DMS 273 treated with DMSO at 0.1 percent for 48 hours (cell line): ENCODE measurements around the gene SEMA5A.

Source experiments
- DNase-seq: peaks from one replicate; lab custom pipeline; 2025; lab: John Stamatoyannopoulos, UW

Gene SEMA5A

DNA sequence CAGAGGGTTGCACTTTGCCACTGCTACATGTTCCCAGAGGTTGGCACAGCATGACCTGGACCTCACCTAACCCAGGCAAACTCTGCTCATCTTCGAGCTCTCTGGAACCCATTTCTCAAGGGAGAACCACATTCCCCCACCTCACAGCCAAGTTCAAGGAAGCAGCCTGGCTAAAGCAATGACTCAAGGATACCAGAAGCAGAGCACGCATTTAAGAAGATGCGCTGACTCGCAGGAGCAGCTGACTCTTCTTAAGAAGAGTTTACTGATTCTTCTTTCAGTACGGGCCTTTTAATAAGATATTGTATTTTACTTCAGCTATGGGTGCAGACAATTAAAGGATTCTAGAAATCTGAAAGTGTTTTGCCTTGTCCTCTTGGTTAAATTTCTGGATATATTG, 4.1 kb upstream of the SEMA5A start:
- DNase-seq, result no peak

DNA sequence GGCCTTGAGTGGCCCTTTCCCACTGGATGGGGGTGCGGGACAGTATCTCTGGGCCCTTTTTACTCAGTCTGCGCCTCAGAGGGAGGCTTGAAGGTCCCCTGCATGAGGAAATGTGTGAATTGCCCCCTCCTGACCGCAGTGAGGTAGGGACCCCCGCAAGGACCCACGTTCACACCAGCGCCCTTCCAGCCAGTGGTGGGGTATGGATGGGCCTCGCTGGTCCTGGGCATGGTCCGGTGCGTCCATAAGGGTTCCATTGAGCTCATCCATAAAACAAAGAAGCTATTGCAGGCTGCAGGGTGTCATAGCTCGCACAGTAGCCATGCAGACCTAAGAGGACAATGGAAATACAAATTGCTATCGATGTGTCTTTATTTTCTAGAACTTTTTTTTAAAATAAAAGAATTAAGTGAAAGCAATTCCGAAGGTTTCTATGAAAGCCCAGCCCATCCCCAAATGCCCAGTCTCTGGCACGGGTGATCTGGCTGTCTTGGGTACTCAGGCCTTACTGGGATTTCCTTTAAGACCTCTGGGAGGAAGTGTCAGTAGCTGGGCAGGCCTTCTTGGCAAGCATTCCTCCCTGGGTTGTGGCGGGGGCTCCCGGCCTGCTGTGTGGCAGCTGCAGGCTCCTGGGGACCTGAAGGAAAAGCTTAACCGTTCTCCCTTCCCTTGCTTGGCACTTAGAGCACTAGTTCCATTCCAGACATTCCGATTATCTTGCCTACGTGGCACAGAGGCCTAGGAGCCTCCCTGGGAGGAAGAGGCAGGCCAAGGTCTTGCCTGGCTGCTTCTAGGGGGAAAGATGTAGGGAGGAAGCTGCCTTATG, 1.5 kb upstream of the SEMA5A start:
- no peak for DNase-seq

DNA sequence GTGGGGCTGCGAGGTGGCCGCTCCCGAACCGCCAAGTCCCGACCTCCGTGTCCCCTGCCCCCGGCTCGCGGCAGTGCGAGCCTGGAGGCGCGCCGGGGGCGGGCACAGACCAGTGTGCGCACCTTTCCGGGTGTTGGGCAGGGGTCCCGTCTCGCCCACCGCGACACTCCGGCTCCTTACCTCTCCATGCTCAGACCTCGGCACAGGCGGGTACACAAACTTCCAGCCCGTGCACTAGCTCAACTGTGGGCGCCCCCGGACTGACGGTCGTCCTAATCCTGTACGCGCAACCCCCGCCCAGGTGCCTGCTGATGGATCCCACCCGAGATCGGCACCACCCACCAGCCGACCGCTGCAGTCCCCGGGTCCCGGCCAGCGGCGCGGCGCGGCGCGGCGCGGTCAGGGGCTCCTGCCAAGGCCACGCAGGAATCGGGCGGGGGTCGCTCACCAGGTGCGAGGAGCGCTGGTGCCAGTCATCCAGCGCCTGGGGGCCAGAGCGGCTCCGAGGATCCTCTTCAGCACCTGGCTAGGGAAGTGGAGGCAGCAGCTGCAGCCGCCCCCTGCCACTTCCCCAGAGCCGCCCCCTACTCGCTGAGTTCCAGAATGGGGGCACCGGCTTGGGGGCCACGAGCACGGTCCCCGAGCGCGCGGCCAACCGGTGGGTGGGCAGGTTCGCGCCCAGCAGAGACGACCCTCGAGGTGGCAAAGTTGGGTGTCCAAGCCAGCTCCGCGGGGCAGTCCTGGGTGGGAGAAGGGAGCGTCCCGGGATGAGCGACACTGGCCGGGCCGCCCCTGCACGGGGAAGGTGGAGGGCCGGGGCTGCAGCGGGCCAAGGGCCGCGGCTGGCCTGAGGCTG, 511 bp downstream of the SEMA5A start:
- no peak for DNase-seq

DNA sequence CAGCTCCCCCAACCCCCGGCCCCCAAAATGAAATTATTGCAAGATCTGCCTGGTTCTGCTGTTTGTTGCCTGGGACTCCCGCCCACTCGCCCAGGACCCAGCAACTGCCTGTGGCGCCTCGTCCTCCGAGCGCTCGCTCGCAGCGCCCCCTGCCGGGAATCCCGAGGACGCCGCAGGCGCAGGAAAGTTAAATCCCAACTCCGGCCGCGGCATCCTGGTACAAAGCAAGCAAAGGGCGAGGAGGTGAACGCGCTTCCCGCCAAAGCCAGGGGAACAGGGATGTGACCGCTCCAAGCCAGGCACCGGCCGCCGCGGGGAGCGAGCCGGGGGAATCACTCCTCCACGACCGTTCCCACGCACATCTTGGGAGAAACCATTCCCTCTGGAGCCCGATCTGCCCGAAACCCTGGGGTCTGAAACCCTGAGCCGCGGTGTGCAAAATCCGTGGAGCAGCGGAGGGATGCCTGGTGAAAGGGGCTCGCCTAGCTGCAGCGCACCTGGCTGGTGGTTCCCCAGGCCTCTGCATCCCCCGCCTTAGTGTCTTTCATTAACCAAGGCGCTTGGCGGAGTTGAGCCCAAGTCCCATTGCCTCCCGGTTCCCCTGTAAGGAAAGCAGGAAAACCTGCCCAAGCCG, 1.3 kb downstream of the SEMA5A start:
- peak; percentile 26 for DNase-seq

DNA sequence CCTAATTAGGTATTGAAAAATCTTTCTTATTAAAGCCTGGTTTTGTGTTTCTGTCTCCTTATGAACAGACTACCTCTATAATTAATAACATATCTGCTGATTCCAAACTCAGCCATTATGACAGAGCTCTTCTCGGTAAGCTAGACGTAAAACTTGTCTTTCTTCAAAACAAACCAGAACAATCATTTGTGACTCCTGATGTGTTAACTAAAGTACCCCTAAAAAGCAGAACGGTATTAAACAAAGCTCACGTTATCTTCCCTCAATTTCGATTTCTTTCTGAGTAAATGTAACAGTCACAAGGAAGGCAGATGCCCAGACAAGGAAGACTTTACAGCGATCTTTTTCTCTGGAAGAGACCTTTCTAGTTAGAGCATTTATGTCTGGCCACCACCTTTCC, 1.8 kb downstream of the SEMA5A start:
- no peak for DNase-seq

DNA sequence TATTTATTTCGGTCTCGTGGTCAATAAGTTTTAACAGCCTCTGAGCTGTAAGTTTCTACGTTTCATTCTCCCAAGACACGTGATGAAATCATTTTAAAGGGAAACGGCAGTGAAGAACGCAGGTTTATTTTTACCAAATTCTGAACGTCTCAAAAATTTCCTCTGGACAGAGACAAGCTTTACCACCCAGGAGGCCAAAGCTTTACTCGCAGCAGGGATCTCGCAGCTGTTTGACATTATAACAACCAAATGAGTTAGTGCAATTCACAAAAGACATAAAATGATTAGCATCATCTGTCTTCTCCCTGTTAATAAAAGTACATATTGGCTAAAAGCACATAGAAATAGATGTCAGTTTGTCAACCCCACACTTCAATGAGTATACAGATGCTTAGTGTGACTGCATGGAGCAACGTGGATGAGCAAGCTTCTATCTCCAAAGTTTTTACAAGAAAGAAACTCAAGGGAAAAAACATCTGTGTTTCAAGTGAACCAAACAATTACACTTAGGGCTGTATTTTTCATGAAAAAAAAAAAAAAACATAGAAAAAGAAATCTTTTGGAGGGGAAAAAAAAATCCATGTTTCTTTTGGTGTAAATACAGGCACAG, 2.5 kb downstream of the SEMA5A start:
- no peak for DNase-seq

DNA sequence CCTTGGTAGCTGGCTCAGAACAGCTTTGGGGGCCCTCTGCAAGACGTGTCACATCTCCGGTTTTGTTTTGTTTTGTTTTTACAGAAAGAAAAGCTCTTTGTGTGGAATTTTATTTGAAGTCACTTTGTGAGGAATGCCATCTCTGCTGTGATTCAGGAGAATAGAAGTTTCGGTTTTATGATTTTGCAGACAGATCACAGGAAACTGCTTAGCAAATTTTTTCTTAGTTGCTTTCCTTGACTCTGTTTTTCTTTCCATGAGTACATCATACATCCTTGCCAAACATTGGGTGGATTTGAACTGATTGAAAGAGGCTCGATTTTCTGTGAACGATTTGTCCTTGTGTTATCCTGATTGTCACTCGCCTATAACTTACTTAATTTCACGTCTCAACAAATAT, 5.1 kb downstream of the SEMA5A start:
- DNase-seq, result no peak

DNA sequence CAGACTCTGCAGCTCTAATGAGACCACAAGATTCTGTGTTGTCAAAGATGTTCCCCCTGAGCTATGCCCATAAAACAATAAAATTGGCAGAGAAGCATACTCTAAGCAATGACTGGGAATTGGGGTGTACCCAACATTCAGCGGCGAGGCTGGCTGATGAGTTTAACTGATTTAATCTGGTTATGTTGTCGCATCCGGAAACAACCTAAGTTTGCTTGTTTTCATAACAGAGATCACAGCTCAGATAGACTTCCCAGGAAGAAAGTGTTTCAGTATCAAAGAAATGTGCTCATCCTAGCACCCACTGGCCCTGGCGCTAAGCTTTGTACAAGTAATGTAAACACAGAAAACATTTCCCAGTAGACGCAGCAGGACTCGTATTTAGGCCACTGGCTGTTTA, 7.4 kb downstream of the SEMA5A start:
- no peak for DNase-seq

DNA sequence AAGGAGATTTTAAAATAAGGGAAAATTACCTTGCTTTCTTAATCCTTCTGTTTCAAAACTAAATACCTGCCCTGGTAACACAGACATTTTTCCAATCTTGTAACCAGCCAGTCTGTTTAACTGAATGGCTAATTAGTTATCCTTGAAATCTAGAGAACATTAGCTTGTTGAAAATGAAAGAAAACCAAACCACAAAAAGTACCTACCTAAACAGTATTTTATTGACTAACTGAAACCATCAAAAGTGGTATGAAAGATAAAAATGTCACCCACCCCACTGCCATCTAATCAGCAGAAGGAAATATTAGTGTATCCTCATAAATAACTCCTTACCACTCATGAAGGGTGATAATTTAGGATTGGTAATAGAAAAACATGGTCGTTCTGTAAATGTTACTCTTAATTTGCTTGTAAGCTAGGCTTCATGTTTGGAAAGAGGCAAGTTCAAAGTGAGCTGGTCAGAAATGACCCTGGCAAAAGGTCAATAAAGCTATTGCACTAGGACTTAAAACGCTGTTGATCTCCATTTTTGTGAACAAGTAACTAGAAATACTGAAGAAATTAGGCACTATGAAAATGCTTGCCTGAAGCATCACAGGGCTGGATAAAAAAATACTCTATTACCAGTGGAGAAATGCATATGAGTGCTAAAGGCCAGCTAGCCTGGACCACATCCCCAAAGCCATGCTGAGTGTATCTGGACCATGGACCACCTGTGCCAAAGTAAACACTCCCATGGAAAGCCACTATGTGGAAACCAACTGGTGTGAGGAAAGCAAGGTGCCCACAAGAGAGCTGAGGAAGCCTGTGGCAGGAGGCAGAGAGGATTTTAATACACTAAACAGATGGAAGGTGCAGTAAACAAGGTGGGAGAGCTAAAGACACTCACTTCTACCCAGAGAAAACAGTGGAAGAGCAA, 8.4 kb downstream of the SEMA5A start:
- DNase-seq, result no peak

DNA sequence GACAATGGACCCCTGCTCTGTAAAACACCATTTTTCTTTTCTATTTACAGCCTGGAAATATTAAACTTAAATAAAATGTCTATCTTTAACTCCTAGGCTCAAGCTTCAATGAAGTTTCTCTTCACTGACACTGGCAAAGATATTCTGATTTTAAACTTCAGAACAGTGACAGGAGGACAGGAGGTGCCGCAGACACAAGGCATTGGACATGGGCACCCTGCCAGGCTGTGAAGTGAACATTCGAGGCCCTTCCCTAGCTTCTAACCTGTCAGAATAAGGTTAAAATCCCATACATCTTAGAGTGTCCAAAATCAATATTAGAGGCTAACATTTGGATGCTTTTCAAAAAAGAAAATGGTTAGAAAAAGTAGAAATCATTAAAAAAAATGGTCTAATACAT, 9.2 kb downstream of the SEMA5A start:
- no peak for DNase-seq

DNA sequence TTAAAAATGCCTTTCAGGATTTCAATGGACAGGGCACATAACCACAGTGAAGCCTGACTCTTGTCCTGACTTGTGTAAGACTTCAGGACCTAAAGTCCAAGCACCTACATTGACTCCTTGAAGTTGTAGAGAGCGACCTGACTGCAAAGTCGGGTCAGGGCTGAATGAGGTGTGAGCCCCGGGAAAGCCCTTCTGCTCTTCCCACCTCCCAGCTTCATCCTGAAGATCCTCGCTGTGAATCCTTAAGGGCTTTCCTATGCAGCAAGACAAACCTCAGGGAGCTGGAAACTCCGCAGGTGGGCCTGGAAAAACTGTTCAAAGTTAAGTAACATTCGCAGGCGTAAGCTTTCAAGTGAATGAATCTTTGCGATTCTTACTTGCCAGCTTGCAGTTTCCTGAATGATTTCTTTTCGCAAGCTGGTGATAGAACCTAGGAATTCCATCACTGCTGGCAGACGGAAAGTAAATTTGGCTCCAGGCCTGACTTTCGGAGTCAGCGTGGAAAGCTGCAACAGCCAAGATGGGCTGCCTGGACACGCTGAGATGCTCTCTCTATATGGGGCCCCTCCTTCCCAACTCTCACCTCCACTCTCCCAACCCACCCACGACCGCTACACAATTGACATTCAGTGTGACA, 10.9 kb downstream of the SEMA5A start:
- no peak for DNase-seq

DNA sequence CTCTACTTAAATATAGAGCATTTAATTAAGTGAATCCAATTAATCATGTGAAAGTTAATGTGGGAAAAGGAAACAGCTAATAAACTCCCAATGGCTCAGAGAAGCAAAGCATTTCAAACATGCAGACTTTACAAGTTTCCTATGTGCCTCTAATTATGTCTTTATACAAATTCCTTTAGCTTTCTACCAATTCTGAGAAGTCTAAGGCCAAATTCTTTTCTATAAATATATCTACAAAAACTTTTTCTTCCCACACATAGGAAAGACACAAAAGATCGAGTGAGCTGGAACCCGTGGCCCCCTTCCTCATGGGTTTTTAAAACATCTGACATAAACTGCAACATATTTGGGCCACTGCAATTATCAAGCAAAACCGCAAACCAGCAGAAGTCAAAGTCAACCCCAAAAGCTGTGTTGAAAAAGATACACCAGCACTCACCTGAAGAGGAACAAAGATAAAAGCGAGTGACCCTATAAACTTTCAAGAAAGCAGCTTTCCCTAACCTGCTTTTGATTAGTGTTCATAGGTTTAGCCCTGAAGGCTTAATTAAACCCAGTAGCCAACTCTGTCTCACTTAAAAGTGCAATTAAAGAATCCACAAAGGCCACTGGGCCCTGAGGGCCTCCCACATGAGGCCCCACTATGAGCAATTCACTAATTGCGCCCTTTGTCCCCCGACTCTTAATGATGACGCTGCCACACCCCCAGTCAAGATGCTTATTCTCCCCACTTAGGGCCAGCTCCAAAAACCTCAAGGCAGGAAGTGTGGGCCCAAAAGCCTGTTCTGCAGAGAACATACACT, 12.1 kb downstream of the SEMA5A start:
- DNase-seq, result no peak

DNA sequence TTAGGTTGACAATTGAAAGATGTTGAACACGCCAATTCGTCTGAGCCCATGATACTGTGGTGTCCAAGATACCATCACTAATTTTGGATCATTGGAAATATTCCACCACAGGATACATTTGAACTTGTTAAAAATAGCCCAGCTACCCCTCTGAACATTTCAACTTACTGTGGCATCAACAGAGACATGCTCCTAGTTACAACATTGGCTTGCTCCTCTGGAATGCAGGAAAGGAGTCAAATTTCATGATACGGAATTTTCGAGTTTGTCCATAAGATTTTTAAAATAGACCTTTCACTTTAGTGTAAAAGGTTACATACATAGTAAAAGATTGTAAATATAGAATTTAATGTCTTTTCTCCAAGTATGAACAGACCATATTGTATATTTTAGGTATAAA, 12.8 kb downstream of the SEMA5A start:
- DNase-seq, result no peak

DNA sequence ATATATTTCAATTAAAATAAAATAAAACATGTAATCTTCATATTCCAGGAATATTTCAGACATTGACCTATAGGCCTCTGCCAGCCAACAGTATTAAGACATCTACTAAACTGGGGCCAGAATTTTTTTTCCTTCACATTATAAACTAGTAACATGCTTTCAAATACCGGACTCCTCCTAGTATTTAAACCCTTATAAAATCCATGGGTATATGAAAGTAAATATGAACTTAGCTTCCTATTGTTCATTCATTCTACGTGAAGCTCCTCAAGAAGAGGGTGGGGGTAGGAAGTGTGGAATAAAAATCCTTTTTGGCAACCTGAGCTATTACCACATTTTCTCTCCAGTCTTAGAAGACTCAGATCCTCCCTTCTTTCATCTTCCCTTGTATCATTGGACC, 16.4 kb downstream of the SEMA5A start:
- DNase-seq, result no peak

DNA sequence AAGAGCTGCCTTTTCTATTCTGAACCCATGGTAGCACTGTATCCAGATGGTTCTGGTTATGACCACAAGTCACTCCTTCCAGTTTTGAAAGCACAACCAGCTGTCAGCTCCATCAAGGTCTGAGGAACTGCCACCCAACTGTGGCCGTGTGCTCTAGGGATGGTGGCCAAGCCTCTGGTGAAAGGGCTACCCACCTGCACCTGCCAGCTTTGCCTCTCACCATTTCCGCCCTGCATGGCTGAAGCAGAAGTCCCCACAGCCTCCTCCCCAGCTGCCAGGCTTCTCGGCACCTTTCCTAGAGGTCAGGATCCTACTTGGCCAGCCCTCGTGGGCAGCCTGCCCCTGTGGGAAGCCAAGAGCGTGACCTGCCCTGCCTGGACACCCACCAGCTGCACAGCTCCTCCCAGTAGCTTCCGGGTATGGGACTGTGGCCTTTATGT, 16.8 kb downstream of the SEMA5A start:
- DNase-seq, result no peak

DNA sequence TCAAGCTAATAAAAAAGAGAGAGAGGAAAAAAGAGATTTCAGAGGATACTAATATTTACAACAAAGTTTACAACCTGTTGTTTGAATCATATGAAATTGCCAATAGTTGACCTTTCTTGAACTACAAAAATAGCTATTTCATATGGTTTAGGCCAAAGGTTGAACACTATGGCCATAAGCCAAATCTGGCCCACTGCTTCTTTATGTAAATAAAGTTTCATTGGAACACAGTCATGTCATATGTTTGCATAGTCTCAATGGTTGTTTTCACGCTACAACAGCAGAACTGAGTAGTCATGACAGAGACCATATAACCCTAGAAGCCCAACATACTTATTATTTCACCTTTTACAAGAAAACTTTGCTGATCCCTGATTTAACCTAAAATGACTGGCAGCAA, 20.9 kb downstream of the SEMA5A start:
- DNase-seq, result no peak

DNA sequence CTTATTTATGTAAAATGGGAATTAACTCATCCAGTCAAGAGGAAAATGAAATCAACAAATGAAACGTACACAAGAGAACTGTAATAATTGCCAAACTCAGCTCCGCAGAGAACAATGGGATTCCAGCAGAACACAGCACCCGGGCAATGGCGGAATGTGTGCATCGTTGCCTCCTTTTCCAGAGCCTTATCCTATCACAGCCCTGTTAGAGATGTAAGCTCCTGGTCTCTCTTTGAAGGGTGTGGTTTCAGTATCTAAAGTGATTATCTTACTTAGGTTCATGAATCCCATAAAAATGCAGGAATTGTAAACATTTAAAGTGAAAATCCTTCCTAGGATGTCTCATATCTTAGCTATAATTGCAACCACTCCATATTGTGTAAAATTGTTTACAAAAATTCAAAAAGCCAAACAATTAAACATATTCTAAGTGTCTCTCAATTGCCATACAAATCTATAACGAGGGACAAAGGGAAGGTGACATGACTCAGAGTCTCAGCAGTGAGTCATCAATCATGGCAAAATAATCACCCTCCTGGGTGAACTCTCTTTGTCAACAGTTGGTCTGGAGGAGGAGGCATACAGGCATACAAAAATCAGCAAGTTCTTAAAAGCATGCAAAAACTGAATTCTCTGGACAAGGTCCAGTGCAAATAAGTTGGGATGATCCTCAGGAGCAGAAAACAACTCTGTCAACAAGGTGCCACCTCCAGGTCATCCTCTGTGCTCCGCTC, 22.6 kb downstream of the SEMA5A start:
- DNase-seq, result no peak

DNA sequence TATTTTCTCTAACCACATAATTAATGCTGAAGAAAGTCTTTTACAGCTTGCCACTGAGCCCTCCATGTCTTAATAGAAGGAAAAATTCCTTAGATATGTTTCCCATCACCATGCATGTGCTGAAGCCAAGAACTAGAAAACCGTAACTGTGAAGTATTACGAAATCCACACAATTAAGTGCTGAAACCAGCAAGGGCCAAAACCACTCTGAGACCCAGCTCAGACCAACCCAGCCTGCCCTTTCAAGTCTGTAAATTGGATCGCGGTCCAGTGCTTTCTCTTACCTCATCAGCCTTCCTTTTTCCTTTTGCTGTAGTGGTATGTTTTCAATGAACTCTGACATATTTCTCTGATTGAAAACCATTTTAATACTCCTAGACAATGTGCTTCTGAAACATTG, 26.3 kb downstream of the SEMA5A start:
- DNase-seq, result no peak

DNA sequence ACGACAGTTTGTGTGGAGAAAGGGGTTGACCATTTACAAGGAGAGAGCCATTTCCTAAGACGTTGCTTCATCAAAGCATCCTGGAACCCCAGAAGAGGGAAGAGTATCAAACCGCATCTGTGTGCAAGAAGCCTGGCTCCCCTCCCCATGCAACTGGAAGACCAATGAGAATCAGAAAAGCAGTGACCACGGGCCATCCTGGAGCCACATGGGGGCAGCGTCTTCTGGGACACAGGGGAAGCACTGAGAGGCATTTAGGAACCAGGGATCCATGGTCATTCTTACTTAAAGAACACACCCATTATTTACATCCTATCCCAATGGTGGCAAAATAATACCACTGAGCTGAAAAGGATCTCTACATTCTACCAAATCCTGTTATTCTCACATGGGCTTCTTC, 29.3 kb downstream of the SEMA5A start:
- DNase-seq, result no peak
